ENCODE data around the gene CDX1. TPM values are rescaled to one million over a fixed set of nuclear protein-coding genes. Genes with fewer than 3 reads are reported as not detected.
A peak's percentile ranks its signal among the peaks of the same experiment; 100 is the strongest.

Gene CDX1
- total RNA-seq, 2 experiments from 2014 or later: not detected

- H3K9me3 ChIP-seq (ENCODE audit: control insufficient read depth in 1 of 2, insufficient read depth in 1 of 2, low read length in 2 of 2): no peaks in the 10 kb centered on the region
- Mint-ChIP-seq H3K9me3 (no peaks in the 10 kb centered on the region), H3K27ac (no peak overlapping the region), H3K4me1 (ENCODE audit: low read depth) (no peaks in the 10 kb centered on the region), H3K4me3 (no peak overlapping the region), H3K27me3 (peaks cover 41% of the 10 kb centered on the region), H3K36me3 (ENCODE audit: low read depth) (no peaks in the 10 kb centered on the region)
- CTCF ChIA-PET: no interaction called here
- no peak overlapping the region for H3K27ac ChIP-seq (ENCODE audit: low read depth in 1 of 2, low read length in 2 of 2)
- no peak for TF ChIP-seq CTCF (IDR thresholded peaks at IDR 0.05)
- H3K36me3 ChIP-seq (ENCODE audit: insufficient read depth, low read length): no peaks in the 10 kb centered on the region
- peaks cover 5 to 7% of the 10 kb centered on the region in 2 experiments for H3K27me3 ChIP-seq (ENCODE audit: control insufficient read depth in 1 of 2, insufficient read depth in 2 of 2, low read length in 2 of 2)
- DNase-seq: no peak
- H3K4me3 ChIP-seq (ENCODE audit: low read length): no peak overlapping the region
- POLR2A ChIA-PET: no interaction called here
- intact Hi-C loops (cut with DNase I, micrococcal nuclease): no loop called here
- H3K4me1 ChIP-seq (ENCODE audit: insufficient read depth, low read length): no peaks in the 10 kb centered on the region
- ATAC-seq (ENCODE audit: poor library complexity): no peak
Observed at GRCh38 chr5:150175076-150175475, 8.5 kb downstream of the CDX1 start.

GRCh38 chr5:150175536-150175935, 9.0 kb downstream of the CDX1 start:
- H3K27me3 Mint-ChIP-seq: peaks cover 36% of the 10 kb centered on the region
- ATAC-seq (ENCODE audit: poor library complexity): no peak

DNA sequence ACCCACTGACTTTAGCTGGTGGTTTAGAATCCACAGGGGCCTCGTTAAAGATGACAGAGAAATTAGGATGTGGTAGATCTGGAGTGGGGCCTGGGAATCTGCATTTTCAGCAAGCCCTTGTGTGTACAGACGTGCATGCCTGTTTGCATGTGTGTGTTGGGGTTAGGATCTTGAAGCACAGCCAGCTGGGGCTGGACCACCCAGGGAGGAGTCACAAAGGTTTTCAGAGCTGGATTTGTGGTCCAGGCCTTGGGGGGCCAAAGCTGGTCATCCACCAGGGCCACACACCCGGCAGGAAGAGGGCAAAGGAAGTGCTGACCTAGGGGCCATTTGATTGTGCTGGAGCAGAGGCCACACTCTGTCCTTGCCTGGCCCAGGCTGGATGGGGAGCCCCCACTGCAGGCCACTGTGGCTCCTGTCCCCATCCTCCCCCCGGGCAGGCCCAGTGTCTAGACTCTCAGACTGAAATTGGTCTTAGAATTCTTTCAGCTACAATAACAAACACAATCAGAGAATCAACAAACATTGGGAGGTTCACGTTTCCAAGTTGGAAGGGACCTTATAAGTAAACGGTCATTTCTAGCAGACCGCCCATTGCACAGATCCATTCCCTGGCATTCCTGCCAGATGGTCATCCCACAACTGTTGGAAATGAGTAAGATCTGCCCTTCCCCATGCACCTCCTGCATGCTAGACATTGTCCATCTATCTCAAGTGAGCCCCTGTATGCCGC, 10.3 kb downstream of the CDX1 start:
- ChIA-PET CTCF (no interaction called here), POLR2A (no interaction called here)
- Mint-ChIP-seq H3K9me3 (no peaks in the 10 kb centered on the region), H3K4me1 (ENCODE audit: low read depth) (no peaks in the 10 kb centered on the region), H3K27me3 (peaks cover 26% of the 10 kb centered on the region), H3K36me3 (ENCODE audit: low read depth) (no peaks in the 10 kb centered on the region), H3K4me3 (no peak overlapping the region), H3K27ac (no peak overlapping the region)
- H3K4me3 ChIP-seq (ENCODE audit: low read length): no peak overlapping the region
- H3K9me3 ChIP-seq (ENCODE audit: control insufficient read depth in 1 of 2, insufficient read depth in 1 of 2, low read length in 2 of 2): no peaks in the 10 kb centered on the region
- no peaks in the 10 kb centered on the region for H3K36me3 ChIP-seq (ENCODE audit: insufficient read depth, low read length)
- intact Hi-C loops (cut with DNase I, micrococcal nuclease): no loop called here
- H3K27ac ChIP-seq (ENCODE audit: low read depth in 1 of 2, low read length in 2 of 2): no peak overlapping the region
- H3K4me1 ChIP-seq (ENCODE audit: insufficient read depth, low read length): no peaks in the 10 kb centered on the region
- no peak for DNase-seq
- ATAC-seq (ENCODE audit: poor library complexity): no peak
- H3K27me3 ChIP-seq (ENCODE audit: control insufficient read depth in 1 of 2, insufficient read depth in 2 of 2, low read length in 2 of 2): peaks cover 0 to 7% of the 10 kb centered on the region in 2 experiments
- TF ChIP-seq CTCF (IDR thresholded peaks at IDR 0.05): no peak

More at GRCh38 chr5:150175536-150175935, 9.0 kb downstream of the CDX1 start:
- TF ChIP-seq CTCF (IDR thresholded peaks at IDR 0.05): no peak
- Histone ChIP-seq H3K27me3 (ENCODE audit: control insufficient read depth in 1 of 2, insufficient read depth in 2 of 2, low read length in 2 of 2) (peaks cover under 1 to 7% of the 10 kb centered on the region in 2 experiments), H3K4me1 (ENCODE audit: insufficient read depth, low read length) (no peaks in the 10 kb centered on the region), H3K36me3 (ENCODE audit: insufficient read depth, low read length) (no peaks in the 10 kb centered on the region), H3K9me3 (ENCODE audit: control insufficient read depth in 1 of 2, insufficient read depth in 1 of 2, low read length in 2 of 2) (no peaks in the 10 kb centered on the region), H3K4me3 (ENCODE audit: low read length) (no peak overlapping the region), H3K27ac (ENCODE audit: low read depth in 1 of 2, low read length in 2 of 2) (no peak overlapping the region)
- H3K4me1 Mint-ChIP-seq (ENCODE audit: low read depth): no peaks in the 10 kb centered on the region
- DNase-seq: peak in 1 of 14 experiments; percentile 11
- no peak overlapping the region for H3K4me3 Mint-ChIP-seq
- H3K9me3 Mint-ChIP-seq: no peaks in the 10 kb centered on the region
- H3K36me3 Mint-ChIP-seq (ENCODE audit: low read depth): no peaks in the 10 kb centered on the region
- H3K27ac Mint-ChIP-seq: no peak overlapping the region
- ChIA-PET CTCF (no interaction called here), POLR2A (no interaction called here)
- intact Hi-C loops (cut with DNase I, micrococcal nuclease): no loop called here
